Astrocyte of the spinal cord (primary cell): ENCODE results near the gene ZNF414.

Experiments
- DNase-seq: peaks from one replicate; pipeline ENCODE4 v3.0.0; 2011; ENCODE audit warnings: low read depth, low spot score
- H3K4me3 ChIP-seq: 2 replicates; pipeline ENCODE4 v1.5.1; 2011; ENCODE audit warnings: low read depth, mild to moderate bottlenecking, low read length, moderate library complexity
- CTCF ChIP-seq: IDR thresholded peaks from 2 replicates; pipeline ENCODE4 v1.5.1; 2012; ENCODE audit warnings: low read depth, mild to moderate bottlenecking, low read length, inconsistent platforms
- in situ Hi-C: cut with HindIII; loops from 2 replicates; pipeline ENCODE4 v1.10.0; 2017; ENCODE audit warnings: low sequenced_read_pairs

ZNF414 gene

DNA sequence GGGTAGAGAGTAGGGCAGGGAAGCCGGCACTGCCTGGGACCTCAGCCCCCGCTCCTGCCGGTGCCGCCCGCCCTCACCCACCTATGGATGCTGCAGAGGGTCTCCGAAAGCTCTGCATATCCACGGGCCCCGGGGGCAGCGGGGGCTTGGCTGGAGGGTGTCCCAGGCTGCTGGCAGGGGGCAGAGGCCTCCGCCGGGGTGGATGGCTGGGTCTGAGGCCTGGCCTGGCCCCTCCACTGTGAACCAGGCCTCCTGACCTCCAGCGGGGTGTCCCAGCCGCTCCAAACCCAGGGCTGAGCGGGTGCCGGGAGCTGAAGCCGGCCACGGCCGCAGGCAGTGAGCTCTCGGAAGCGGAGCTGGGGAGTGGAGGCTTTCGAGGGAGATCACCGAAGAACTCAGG is 15.7 kb downstream of the ZNF414 start:
- H3K4me3 ChIP-seq = no peak overlapping the region
- in situ Hi-C loops = no loop called here
- no peak for DNase-seq
- no peak for TF ChIP-seq CTCF

- in situ Hi-C loops = no loop called here
- no peak overlapping the region for H3K4me3 ChIP-seq
- TF ChIP-seq CTCF = no peak
- no peak for DNase-seq
These were observed 19.8 kb downstream of the ZNF414 start for GRCh38 chr19:8494158-8494557.

GRCh38 chr19:8491574-8491973 is 22.4 kb downstream of the ZNF414 start:
- DNase-seq = no peak
- no peak overlapping the region for H3K4me3 ChIP-seq
- TF ChIP-seq CTCF = no peak
- in situ Hi-C loops = no loop called here

DNA sequence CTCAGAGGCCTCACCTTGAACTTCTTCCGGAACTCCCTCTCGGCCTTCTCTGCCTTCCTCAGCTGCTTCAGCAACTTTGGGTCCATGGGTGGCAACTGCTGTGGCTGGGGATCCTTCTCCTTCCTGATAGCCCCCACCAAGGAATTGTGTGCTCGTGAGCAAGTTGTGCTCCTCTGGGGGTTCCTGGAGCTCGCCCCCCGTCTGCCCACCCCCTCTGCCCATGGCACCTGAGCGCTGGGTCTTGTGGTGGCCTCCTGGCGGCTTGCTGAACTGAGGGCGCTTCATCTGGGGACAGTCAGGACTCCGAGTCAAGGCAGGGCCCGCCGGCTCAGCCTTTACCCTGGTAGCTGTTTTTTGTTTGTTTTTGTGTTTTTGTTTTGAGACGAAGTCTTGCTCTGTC is 23.1 kb downstream of the ZNF414 start:
- no peak for DNase-seq
- H3K4me3 ChIP-seq = no peak overlapping the region
- in situ Hi-C loops = no loop called here
- no peak for TF ChIP-seq CTCF

DNA sequence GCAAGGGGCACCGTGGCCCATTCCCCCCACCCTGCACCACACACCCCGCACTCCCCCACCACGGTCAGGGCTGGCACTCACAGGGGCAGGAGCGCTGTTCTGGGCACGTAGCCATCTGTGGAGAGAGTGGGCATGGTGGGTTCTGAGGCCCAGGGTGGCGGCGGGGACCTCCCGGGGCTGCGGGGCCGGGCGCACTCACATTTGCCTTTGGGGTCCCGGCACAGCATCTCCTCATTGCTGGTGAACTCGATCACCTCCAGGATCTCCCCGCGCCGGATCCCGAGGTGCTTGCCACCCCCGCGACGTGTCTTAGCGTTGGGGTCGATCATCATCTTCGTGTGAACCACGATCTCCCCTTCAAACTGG is 23.6 kb downstream of the ZNF414 start:
- no peak overlapping the region for H3K4me3 ChIP-seq
- in situ Hi-C loops = no loop called here
- no peak for TF ChIP-seq CTCF
- no peak for DNase-seq

DNA sequence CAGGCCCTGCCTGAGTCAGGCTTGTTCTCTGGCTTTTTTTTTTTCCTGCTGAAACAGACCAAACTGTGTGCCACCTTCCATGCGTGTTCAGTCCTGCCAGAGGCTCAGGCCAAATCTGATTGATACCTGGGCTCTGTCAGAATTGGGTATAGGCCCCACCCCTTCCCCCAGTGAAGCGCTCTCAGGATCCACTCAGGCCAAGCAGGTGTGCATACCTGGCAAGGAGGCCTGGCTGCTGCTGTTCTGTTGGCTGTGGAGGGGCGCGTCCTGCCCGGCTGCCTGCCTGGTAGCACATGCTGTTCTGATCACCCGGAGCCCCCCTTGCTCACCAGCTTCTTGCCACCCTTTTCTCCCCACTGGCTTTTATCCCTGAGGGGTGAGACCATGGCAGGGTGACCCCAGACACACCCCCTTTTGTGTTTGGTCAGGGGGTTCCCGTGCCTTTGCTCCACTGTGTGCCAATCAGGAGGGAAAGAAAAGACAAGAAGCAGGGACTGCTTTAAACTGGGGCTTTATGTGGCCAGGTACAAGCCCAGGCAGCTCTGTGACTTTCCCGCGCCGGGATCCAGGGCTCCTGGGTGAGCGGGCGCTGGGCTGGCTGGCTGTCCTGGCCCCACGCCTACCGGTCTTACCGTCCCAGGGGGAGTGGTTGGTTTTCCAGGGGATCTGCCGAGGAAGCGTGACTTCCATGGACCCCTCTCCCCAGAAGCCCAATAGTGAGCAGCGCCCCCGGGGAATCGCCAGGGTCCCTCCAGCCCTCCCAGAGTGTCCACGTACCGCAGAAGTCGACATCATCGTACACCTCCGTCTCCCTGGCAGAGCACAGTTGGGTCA is 24.2 kb downstream of the ZNF414 start:
- H3K4me3 ChIP-seq = no peak overlapping the region
- in situ Hi-C loops = no loop called here
- DNase-seq = no peak
- TF ChIP-seq CTCF = no peak
